B cell (primary cell): ENCODE measurements around the gene LAPTM4A.

ENCODE experiments used
- CTCF ChIP-seq: fragments of 200-600 bp; IDR thresholded peaks from one replicate; pipeline ENCODE4 v1.8.0; 2022; ENCODE audit warnings: antibody characterized with exemption, mild to moderate bottlenecking
- EZH2 ChIP-seq: IDR thresholded peaks from 2 replicates; pipeline ENCODE4 v1.6.1; 2012; ENCODE audit warnings: borderline replicate concordance, low read depth, mild to moderate bottlenecking, moderate library complexity, low read length; ENCODE audit not compliant: insufficient read depth, poor library complexity, severe bottlenecking

DNA sequence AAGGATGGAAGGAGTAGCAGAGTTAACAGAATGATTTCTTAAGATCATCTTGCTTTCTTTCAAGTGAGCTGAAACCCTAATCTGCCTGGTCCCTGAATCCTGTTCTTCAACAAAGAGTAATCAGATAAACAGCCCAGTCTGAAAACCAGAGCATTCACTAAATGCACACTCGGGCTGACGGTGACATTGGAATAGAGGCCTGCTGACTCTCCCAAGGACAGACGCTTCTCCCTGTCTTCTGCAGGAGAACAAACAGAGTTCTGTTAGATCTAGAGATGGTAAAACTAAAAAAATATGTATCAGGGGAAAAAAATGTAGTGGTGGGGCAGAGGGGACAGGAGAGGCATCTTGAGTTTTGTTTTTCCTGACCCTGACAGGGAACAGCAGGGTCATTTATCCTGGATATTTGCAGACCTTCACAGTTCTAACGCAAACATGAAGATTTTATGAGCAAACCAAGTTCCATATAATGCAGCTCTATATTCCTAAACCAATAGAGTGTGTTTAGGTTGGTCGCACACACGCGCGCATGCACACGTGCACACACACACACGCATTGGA, 46.3 kb downstream of the LAPTM4A start:
- TF ChIP-seq CTCF: no peak
- TF ChIP-seq EZH2: no peak
